ENCODE results near the gene ARL16. TPM values are rescaled to one million over a fixed set of nuclear protein-coding genes. Genes with fewer than 3 reads are reported as not detected.

The ARL16 gene
- total and polyA plus RNA-seq, 2 of the 8 experiments (the other 6 are each of a cell fraction or from before 2014, with no cell fraction given): 37.0 to 60.8 TPM

DNA sequence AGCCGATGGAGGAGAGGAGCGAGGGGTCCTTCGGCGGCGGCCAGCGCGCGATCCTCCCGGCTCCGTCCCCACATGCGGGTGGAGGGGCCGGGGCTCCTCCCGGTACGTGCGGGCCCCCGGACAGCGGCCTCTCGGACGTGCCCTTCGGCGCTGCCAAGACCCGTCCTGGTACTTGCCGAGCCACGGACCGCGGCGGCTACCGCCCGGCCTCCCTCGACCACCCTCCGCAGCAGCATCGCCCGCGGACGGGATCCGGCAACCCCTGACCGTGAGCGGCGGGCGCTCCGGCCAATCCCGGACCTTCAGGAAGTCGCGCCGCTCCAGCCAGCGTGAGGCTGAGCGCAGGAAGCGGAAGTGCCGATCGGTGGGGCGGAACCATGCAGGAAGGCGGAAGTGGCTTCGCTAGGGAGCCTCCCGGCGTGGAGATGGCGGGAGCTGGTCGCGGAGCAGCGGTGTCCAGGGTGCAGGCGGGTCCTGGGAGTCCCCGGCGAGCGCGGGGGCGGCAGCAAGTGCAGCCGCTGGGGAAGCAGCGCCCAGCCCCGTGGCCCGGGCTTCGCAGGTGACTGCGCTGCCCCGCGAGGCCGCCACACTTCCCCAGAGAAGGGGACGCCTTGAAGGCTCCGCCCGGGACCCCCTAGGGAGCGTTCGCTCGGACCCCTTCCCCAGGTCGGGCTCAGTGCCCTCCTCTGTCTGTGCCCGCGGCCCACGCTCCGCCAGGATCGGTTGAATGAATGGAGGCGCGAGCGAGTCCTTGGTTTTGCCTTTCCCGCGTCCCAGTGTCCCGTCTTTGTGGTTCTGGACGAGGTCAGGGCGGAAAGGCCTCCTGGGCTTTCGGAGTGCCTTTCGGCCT, 17.0 kb downstream of the ARL16 start, which contains the start of the genes CCDC137 and OXLD1 (continued):
- TF ChIP-seq, protein P1, sequence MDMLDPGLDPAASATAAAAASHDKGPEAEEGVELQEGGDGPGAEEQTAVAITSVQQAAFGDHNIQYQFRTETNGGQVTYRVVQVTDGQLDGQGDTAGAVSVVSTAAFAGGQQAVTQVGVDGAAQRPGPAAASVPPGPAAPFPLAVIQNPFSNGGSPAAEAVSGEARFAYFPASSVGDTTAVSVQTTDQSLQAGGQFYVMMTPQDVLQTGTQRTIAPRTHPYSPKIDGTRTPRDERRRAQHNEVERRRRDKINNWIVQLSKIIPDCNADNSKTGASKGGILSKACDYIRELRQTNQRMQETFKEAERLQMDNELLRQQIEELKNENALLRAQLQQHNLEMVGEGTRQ (IDR thresholded peaks at IDR 0.05; ENCODE audit: low read length): no peak
- peak; percentile 96 for TF ChIP-seq POLR2AphosphoS5 (IDR thresholded peaks at IDR 0.05; ENCODE audit: low read depth, low read length)
- TF ChIP-seq SP2 (IDR thresholded peaks at IDR 0.05; ENCODE audit: low read length): peak; percentile 61
- peak in 1 of 2 experiments; percentile 69; a peak in 1 of 4 replicates for TF ChIP-seq HDAC2 (IDR thresholded peaks at IDR 0.05; ENCODE audit: borderline replicate concordance in 1 of 2, low read depth in 2 of 2, low read length in 2 of 2)
- TF ChIP-seq TAF7 (optimal IDR thresholded peaks at IDR 0.05; ENCODE audit: borderline replicate concordance, low read depth, low read length): peak; percentile 59
- peak; percentile 76 for TF ChIP-seq TAF1 (IDR thresholded peaks at IDR 0.05; ENCODE audit: low read depth, low read length)
- TF ChIP-seq CHD1 (IDR thresholded peaks at IDR 0.05; ENCODE audit: low read depth, low read length): no peak
- TF ChIP-seq YY1 (IDR thresholded peaks at IDR 0.05; ENCODE audit: low read depth, low read length): peak; percentile 80; the same call in 1 of the 2 replicates
- no peak for TF ChIP-seq RNF2 (IDR thresholded peaks at IDR 0.05; ENCODE audit: borderline replicate concordance, low read depth, low read length, missing control alignments, poor library complexity, severe bottlenecking)
- peak; percentile 69; the same call in 1 of the 2 replicates for TF ChIP-seq KDM5A (IDR thresholded peaks at IDR 0.05; ENCODE audit: low read length)
- no peak for TF ChIP-seq EZH2 (IDR thresholded peaks at IDR 0.05; ENCODE audit: low read depth, low read length, severe bottlenecking)
- peak; percentile 89 for TF ChIP-seq RBBP5 (IDR thresholded peaks at IDR 0.05; ENCODE audit: borderline replicate concordance, low read depth, low read length)
- TF ChIP-seq SP1 (IDR thresholded peaks at IDR 0.05; ENCODE audit: low read depth, low read length): peak; percentile 81
- peak; percentile 27; the same call in 1 of the 2 replicates for TF ChIP-seq GTF2F1 (IDR thresholded peaks at IDR 0.05; ENCODE audit: borderline replicate concordance, low read depth, low read length)
- no peak for TF ChIP-seq SAP30 (IDR thresholded peaks at IDR 0.05; ENCODE audit: insufficient read depth, insufficient replicate concordance, low read length)
- TF ChIP-seq BCL11A (IDR thresholded peaks at IDR 0.05; ENCODE audit: low read depth in 2 of 2, low read length in 2 of 2): no peak
- TF ChIP-seq PHF8 (conservative IDR thresholded peaks at IDR 0.05; ENCODE audit: low read depth, low read length): peak; percentile 98
- peak; percentile 70 for TF ChIP-seq TBP (IDR thresholded peaks at IDR 0.05; ENCODE audit: low read depth, low read length)
- TF ChIP-seq SIN3A (conservative IDR thresholded peaks at IDR 0.05 in 1 of 2, IDR thresholded peaks at IDR 0.05 in 1 of 2; ENCODE audit: low read depth in 1 of 2, low read length in 2 of 2): peak; percentile 23 to 63; a peak in 1 of 4 replicates
- TF ChIP-seq JUND (IDR thresholded peaks at IDR 0.05; ENCODE audit: low read length): no peak
- peak; percentile 83 for TF ChIP-seq CHD2 (IDR thresholded peaks at IDR 0.05; ENCODE audit: low read length)
